K562 (cell line): ENCODE measurements around the gene APOM. TPM values are rescaled to one million over a fixed set of nuclear protein-coding genes. Genes with fewer than 3 reads are reported as not detected.

Experiments
- ASH1L ChIP-seq: fragments of 450-650 bp; IDR thresholded peaks from 2 replicates; pipeline ENCODE4 v1.6.1; 2018; ENCODE audit warnings: borderline replicate concordance, mild to moderate bottlenecking, low read depth; ENCODE audit not compliant: partially characterized antibody
- CXXC5 ChIP-seq: fragments of 250-450 bp; sonication (Bioruptor Pico); IDR thresholded peaks from 2 replicates; pipeline ENCODE4 v1.8.0; 2022; ENCODE audit warnings: inconsistent platforms, mild to moderate bottlenecking, moderate library complexity
- HNRNPL ChIP-seq: fragments of 200-400 bp; formaldehyde crosslinking; IDR thresholded peaks from 2 replicates; pipeline ENCODE4 v1.6.1; 2017; ENCODE audit warnings: low read depth, mild to moderate bottlenecking, low read length
- KLF13 ChIP-seq: fragments of 450-650 bp; IDR thresholded peaks from 2 replicates; pipeline ENCODE4 v1.6.1; 2016; ENCODE audit warnings: missing genetic modification characterization, low read depth, mild to moderate bottlenecking, missing compliant biosample characterization, moderate library complexity, borderline replicate concordance
- NFATC3 ChIP-seq: fragments of 450-650 bp; IDR thresholded peaks from 2 replicates; pipeline ENCODE4 v1.6.1; 2017; ENCODE audit warnings: mild to moderate bottlenecking
- POLR2A ChIP-seq: fragments of 450-650 bp; conservative IDR thresholded peaks from 2 replicates; pipeline ENCODE4 v1.6.1; 2016
- RAD21 ChIP-seq, 2 experiments: fragments of 250-450 bp in 1 of 2; fragments of 450-650 bp in 1 of 2; sonication (Bioruptor Pico) in 1 of 2; formaldehyde crosslinking in 1 of 2; IDR thresholded peaks in 1 of 2; conservative IDR thresholded peaks in 1 of 2; 2 replicates each; pipeline versions ENCODE4 v1.4.0 to v1.8.0; 2020 to 2022; ENCODE audit warnings: mild to moderate bottlenecking in 2 of 2, moderate library complexity in 1 of 2
- RCOR1 ChIP-seq, 2 experiments: IDR thresholded peaks; 2 replicates each; pipeline ENCODE4 v1.6.1; 2012; ENCODE audit warnings: low read depth in 2 of 2, low read length in 2 of 2, borderline replicate concordance in 1 of 2, improper control_type of control experiment in 1 of 2
- TAF7 ChIP-seq: fragments of 450-650 bp; IDR thresholded peaks from 2 replicates; pipeline ENCODE4 v1.6.1; 2016; ENCODE audit warnings: missing genetic modification characterization, missing compliant biosample characterization
- ZFPM2 ChIP-seq: fragments of 250-450 bp; sonication (Bioruptor Pico); IDR thresholded peaks from 2 replicates; pipeline ENCODE4 v1.5.1; 2022; ENCODE audit warnings: mild to moderate bottlenecking
- ZKSCAN8 ChIP-seq: fragments of 200-800 bp; sonication (Bioruptor generic); IDR thresholded peaks from 2 replicates; pipeline ENCODE4 v1.6.1; 2016; ENCODE audit warnings: missing genetic modification characterization, missing compliant biosample characterization
- ZNF408 ChIP-seq: fragments of 250-450 bp; sonication (Bioruptor Pico); IDR thresholded peaks from 2 replicates; pipeline ENCODE4 v1.4.0; 2020; ENCODE audit warnings: low read depth, mild to moderate bottlenecking, moderate library complexity
- ZNF41 ChIP-seq: fragments of 250-450 bp; sonication (Bioruptor Pico); conservative IDR thresholded peaks from 2 replicates; pipeline ENCODE4 v1.4.0; 2020; ENCODE audit warnings: mild to moderate bottlenecking
- polyA plus RNA-seq, 8 experiments: library from polyadenylated mRNA; depleted of rRNA in 4 of 8; stranded (reverse) in 5 of 8; unstranded in 3 of 8; fragments of >200 nt; fragmentation: Nextera tagmentation in 2 of 8; fragmentation: Illumina TruSeq in 1 of 8; extraction: Ambion mirVana in 2 of 8; extraction: Trizol in 1 of 8; gene quantifications; 2 replicates each; pipeline versions ENCODE4 v1.2.1 to v1.2.3, GENCODE V29; 2011 to 2014; ENCODE audit warnings: inconsistent platforms in 1 of 8, missing spikeins in 1 of 8
- total RNA-seq, 7 experiments: library from RNA; depleted of rRNA in 6 of 7; stranded (reverse); fragments of >200 nt in 6 of 7; fragmentation: Illumina TruSeq in 2 of 7; extraction: Trizol in 2 of 7; gene quantifications; 2 replicates each; pipeline versions ENCODE4 v1.2.1 to v1.2.3, GENCODE V29; 2011 to 2021; ENCODE audit warnings: low replicate concordance in 1 of 7
- TF ChIP-seq, protein P1 (sequence below): fragments of 450-650 bp; IDR thresholded peaks from 2 replicates; pipeline ENCODE4 v1.6.1; 2016; ENCODE audit warnings: low read depth
- TF ChIP-seq, protein P2 (sequence below), 2 experiments: fragments of 450-650 bp; IDR thresholded peaks; 2 replicates each; pipeline ENCODE4 v1.6.1; 2018; ENCODE audit warnings: mild to moderate bottlenecking in 2 of 2, low read depth in 1 of 2; ENCODE audit not compliant: partially characterized antibody in 2 of 2

APOM gene
- total and polyA plus RNA-seq, 9 of the 15 experiments (the other 6 are each of a cell fraction or from before 2014, with no cell fraction given) = 5.7 to 24.3 (median 10.4) TPM

- TF ChIP-seq, protein P1, sequence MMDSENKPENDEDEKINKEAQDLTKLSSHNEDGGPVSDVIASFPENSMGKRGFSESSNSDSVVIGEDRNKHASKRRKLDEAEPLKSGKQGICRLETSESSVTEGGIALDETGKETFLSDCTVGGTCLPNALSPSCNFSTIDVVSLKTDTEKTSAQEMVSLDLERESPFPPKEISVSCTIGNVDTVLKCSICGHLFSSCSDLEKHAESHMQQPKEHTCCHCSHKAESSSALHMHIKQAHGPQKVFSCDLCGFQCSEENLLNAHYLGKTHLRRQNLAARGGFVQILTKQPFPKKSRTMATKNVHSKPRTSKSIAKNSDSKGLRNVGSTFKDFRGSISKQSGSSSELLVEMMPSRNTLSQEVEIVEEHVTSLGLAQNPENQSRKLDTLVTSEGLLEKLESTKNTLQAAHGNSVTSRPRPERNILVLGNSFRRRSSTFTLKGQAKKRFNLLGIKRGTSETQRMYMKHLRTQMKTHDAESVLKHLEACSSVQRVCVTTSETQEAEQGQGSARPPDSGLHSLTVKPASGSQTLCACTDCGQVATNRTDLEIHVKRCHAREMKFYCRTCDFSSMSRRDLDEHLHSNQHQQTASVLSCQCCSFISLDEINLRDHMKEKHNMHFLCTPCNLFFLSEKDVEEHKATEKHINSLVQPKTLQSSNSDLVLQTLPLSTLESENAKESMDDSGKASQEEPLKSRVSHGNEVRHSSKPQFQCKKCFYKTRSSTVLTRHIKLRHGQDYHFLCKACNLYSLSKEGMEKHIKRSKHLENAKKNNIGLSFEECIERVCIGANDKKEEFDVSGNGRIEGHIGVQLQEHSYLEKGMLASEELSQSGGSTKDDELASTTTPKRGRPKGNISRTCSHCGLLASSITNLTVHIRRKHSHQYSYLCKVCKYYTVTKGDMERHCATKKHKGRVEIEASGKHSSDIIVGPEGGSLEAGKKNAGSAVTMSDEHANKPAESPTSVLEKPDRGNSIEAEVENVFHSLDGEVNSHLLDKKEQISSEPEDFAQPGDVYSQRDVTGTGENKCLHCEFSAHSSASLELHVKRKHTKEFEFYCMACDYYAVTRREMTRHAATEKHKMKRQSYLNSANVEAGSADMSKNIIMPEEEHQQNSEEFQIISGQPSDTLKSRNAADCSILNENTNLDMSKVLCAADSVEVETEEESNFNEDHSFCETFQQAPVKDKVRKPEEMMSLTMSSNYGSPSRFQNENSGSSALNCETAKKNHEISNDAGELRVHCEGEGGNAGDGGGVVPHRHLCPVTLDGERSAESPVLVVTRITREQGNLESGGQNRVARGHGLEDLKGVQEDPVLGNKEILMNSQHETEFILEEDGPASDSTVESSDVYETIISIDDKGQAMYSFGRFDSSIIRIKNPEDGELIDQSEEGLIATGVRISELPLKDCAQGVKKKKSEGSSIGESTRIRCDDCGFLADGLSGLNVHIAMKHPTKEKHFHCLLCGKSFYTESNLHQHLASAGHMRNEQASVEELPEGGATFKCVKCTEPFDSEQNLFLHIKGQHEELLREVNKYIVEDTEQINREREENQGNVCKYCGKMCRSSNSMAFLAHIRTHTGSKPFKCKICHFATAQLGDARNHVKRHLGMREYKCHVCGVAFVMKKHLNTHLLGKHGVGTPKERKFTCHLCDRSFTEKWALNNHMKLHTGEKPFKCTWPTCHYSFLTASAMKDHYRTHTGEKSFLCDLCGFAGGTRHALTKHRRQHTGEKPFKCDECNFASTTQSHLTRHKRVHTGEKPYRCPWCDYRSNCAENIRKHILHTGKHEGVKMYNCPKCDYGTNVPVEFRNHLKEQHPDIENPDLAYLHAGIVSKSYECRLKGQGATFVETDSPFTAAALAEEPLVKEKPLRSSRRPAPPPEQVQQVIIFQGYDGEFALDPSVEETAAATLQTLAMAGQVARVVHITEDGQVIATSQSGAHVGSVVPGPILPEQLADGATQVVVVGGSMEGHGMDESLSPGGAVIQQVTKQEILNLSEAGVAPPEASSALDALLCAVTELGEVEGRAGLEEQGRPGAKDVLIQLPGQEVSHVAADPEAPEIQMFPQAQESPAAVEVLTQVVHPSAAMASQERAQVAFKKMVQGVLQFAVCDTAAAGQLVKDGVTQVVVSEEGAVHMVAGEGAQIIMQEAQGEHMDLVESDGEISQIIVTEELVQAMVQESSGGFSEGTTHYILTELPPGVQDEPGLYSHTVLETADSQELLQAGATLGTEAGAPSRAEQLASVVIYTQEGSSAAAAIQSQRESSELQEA = no peak
- TF ChIP-seq CXXC5 (CRISPR knock-in tag) = peak; percentile 99
- TF ChIP-seq KLF13 (tag) = peak; percentile 55; the same call in 1 of the 2 replicates
- no peak for TF ChIP-seq ASH1L
- TF ChIP-seq NFATC3 = peak; percentile 96
- TF ChIP-seq TAF7 (tag) = peak; percentile 90
- TF ChIP-seq ZKSCAN8 (CRISPR knock-in tag) = no peak
- TF ChIP-seq ZNF408 (CRISPR knock-in tag) = 0 out of 2 replicates have a peak, but pooled peaks have one; percentile 20
- TF ChIP-seq, protein P2, sequence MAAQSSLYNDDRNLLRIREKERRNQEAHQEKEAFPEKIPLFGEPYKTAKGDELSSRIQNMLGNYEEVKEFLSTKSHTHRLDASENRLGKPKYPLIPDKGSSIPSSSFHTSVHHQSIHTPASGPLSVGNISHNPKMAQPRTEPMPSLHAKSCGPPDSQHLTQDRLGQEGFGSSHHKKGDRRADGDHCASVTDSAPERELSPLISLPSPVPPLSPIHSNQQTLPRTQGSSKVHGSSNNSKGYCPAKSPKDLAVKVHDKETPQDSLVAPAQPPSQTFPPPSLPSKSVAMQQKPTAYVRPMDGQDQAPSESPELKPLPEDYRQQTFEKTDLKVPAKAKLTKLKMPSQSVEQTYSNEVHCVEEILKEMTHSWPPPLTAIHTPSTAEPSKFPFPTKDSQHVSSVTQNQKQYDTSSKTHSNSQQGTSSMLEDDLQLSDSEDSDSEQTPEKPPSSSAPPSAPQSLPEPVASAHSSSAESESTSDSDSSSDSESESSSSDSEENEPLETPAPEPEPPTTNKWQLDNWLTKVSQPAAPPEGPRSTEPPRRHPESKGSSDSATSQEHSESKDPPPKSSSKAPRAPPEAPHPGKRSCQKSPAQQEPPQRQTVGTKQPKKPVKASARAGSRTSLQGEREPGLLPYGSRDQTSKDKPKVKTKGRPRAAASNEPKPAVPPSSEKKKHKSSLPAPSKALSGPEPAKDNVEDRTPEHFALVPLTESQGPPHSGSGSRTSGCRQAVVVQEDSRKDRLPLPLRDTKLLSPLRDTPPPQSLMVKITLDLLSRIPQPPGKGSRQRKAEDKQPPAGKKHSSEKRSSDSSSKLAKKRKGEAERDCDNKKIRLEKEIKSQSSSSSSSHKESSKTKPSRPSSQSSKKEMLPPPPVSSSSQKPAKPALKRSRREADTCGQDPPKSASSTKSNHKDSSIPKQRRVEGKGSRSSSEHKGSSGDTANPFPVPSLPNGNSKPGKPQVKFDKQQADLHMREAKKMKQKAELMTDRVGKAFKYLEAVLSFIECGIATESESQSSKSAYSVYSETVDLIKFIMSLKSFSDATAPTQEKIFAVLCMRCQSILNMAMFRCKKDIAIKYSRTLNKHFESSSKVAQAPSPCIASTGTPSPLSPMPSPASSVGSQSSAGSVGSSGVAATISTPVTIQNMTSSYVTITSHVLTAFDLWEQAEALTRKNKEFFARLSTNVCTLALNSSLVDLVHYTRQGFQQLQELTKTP (IDR thresholded peaks at IDR 0.05; ENCODE audit: low read depth in 1 of 2, partially characterized antibody in 2 of 2) = peak in 1 of 2 experiments; percentile 99
- no peak for TF ChIP-seq HNRNPL
- no peak; the same call in 1 of the 2 replicates for TF ChIP-seq ZNF41
- TF ChIP-seq RAD21 (CRISPR knock-in tag; conservative IDR thresholded peaks at IDR 0.05 in 1 of 2, IDR thresholded peaks at IDR 0.05 in 1 of 2) = no peak
- TF ChIP-seq POLR2A = peak; percentile 99
- TF ChIP-seq ZFPM2 = peak; percentile 80; the same call in 1 of the 2 replicates
- no peak for TF ChIP-seq RCOR1 (IDR thresholded peaks at IDR 0.05; ENCODE audit: borderline replicate concordance in 1 of 2, low read depth in 2 of 2, low read length in 2 of 2)
Measured at GRCh38 chr6:31665501-31666336, 10.0 kb downstream of the APOM start, which contains the start of gene CSNK2B (continued).
